HepG2 (cell line): ENCODE results near the gene ETV6. TPM values are rescaled to one million over a fixed set of nuclear protein-coding genes. Genes with fewer than 3 reads are reported as not detected.

Experiments
- ATAC-seq: fragments of 200-7000 bp; cut with Tn5 transposase; 3 replicates; pipeline ENCODE4 v1.9.1; 2020; ENCODE audit warnings: mild to moderate bottlenecking, moderate library complexity
- BruUV-seq: library from RNA; stranded (reverse); fragments of 400-500 nt; replicated peaks from 2 replicates; lab custom pipeline; 2021; lab: Mats Ljungman, UMichigan
- CTCF ChIA-PET: fragments of 300-600 bp; formaldehyde crosslinking; extraction: SDS; loops from one replicate; lab custom pipeline; 2021; ENCODE audit warnings: low total read pairs, inconsistent platforms, low intra/inter-chr PET ratio; lab: Yijun Ruan, JAX
- POLR2A ChIA-PET: fragments of 350-600 bp; sonication (Branson Sonifier 250); formaldehyde crosslinking; loops from one replicate; lab custom pipeline; 2020; ENCODE audit warnings: antibody characterized with exemption, inconsistent platforms; lab: Yijun Ruan, JAX
- DNase-seq: peaks from one replicate; pipeline ENCODE4 v3.0.0-alpha.2; 2015; ENCODE audit warnings: low spot score
- FAIRE-seq: peaks from 3 replicates; lab custom pipeline; 2011; peaks lifted over from hg19 to GRCh38; lab: Jason Lieb, UNC
- H2AFZ ChIP-seq: one replicate; pipeline ENCODE4 v1.6.1; 2011; ENCODE audit warnings: low read length, inconsistent platforms
- H3K27ac ChIP-seq: fragments of 300-600 bp; 3 replicates; pipeline ENCODE4 v1.8.0; 2011; ENCODE audit warnings: mixed run types, mild to moderate bottlenecking, mixed read lengths, low read length, inconsistent platforms; ENCODE audit not compliant: insufficient read depth; ENCODE audit errors: extremely low read length
- H3K27me3 ChIP-seq, 2 experiments: fragments of 200-600 bp in 1 of 2; 2 replicates in 1 of 2; 3 replicates in 1 of 2; pipeline versions ENCODE4 v1.6.0 to v1.8.0; 2011; ENCODE audit warnings: low read length in 2 of 2, mild to moderate bottlenecking in 2 of 2, moderate library complexity in 2 of 2, inconsistent platforms in 1 of 2; ENCODE audit not compliant: insufficient read depth in 2 of 2, control insufficient read depth in 1 of 2
- H3K36me3 ChIP-seq, 2 experiments: fragments of 200-600 bp in 1 of 2; replicated peaks in 1 of 2; 2 replicates in 1 of 2; 3 replicates in 1 of 2; pipeline versions ENCODE4 v1.5.1 to v1.8.0; 2011; ENCODE audit warnings: low read length in 2 of 2, inconsistent platforms in 1 of 2; ENCODE audit not compliant: insufficient read depth in 2 of 2, control insufficient read depth in 1 of 2
- H3K4me1 ChIP-seq: 2 replicates; pipeline ENCODE4 v1.5.1; 2012; ENCODE audit warnings: low read length, inconsistent platforms; ENCODE audit not compliant: insufficient read depth
- H3K4me2 ChIP-seq: 2 replicates; pipeline ENCODE4 v1.6.0; 2011; ENCODE audit warnings: low read depth, low read length, inconsistent platforms
- H3K4me3 ChIP-seq, 3 experiments: fragments of 200-600 bp in 1 of 3; sonication (generic), shearing (Covaris generic) in 1 of 3; replicated peaks in 1 of 3; 2 replicates each; pipeline ENCODE4 v1.5.1; 2011 to 2016; ENCODE audit warnings: low read length in 3 of 3, inconsistent platforms in 2 of 3, low read depth in 2 of 3, mild to moderate bottlenecking in 2 of 3, control low read depth in 1 of 3, mixed read lengths in 1 of 3; ENCODE audit not compliant: insufficient read depth in 1 of 3
- H3K79me2 ChIP-seq: one replicate; pipeline ENCODE4 v1.6.1; 2011; ENCODE audit warnings: low read length, inconsistent platforms; ENCODE audit not compliant: insufficient read depth
- H3K9ac ChIP-seq: 2 replicates; pipeline ENCODE4 v1.6.0; 2011; ENCODE audit warnings: mild to moderate bottlenecking, low read depth, low read length, inconsistent platforms; ENCODE audit not compliant: insufficient read depth
- H3K9me3 ChIP-seq: 2 replicates; pipeline ENCODE4 v1.5.1; 2012; ENCODE audit warnings: mild to moderate bottlenecking, low read length
- H4K20me1 ChIP-seq: 2 replicates; pipeline ENCODE4 v1.6.0; 2011; ENCODE audit warnings: inconsistent platforms, mild to moderate bottlenecking, low read length, moderate library complexity; ENCODE audit not compliant: insufficient read depth
- CBX5 ChIP-seq: sonication (generic); formaldehyde crosslinking; IDR thresholded peaks from 2 replicates; pipeline ENCODE4 v1.4.0; 2020; ENCODE audit warnings: missing genetic modification reagents, borderline replicate concordance
- CERS6 ChIP-seq: sonication (generic); formaldehyde crosslinking; IDR thresholded peaks from 2 replicates; pipeline ENCODE4 v1.5.0; 2020; ENCODE audit warnings: missing genetic modification reagents
- NCOA1 ChIP-seq: sonication (generic); formaldehyde crosslinking; IDR thresholded peaks from 2 replicates; pipeline ENCODE4 v1.9.0; 2021; ENCODE audit warnings: missing genetic modification reagents
- NFATC3 ChIP-seq: sonication (generic); formaldehyde crosslinking; IDR thresholded peaks from 2 replicates; pipeline ENCODE4 v1.5.1; 2020; ENCODE audit warnings: mild to moderate bottlenecking, missing genetic modification reagents
- NR1H2 ChIP-seq: sonication (generic); formaldehyde crosslinking; IDR thresholded peaks from 2 replicates; pipeline ENCODE4 v1.8.1; 2022; ENCODE audit warnings: low read depth, missing genetic modification reagents, borderline replicate concordance
- NRL ChIP-seq: sonication (generic); formaldehyde crosslinking; IDR thresholded peaks from 2 replicates; pipeline ENCODE4 v1.5.0; 2020; ENCODE audit warnings: missing genetic modification reagents, mild to moderate bottlenecking, moderate library complexity, borderline replicate concordance
- PAXIP1 ChIP-seq: sonication (generic); formaldehyde crosslinking; conservative IDR thresholded peaks from 2 replicates; pipeline ENCODE4 v1.4.0; 2020; ENCODE audit warnings: mild to moderate bottlenecking, missing genetic modification reagents, moderate library complexity
- PRDM4 ChIP-seq: sonication (generic); formaldehyde crosslinking; IDR thresholded peaks from 2 replicates; pipeline ENCODE4 v1.9.0; 2021; ENCODE audit warnings: missing genetic modification reagents, borderline replicate concordance
- SMAD9 ChIP-seq: sonication (generic); formaldehyde crosslinking; IDR thresholded peaks from 2 replicates; pipeline ENCODE4 v1.5.1; 2020; ENCODE audit warnings: mild to moderate bottlenecking, missing genetic modification reagents
- TEF ChIP-seq: sonication (generic); formaldehyde crosslinking; IDR thresholded peaks from 2 replicates; pipeline ENCODE4 v1.5.0; 2020; ENCODE audit warnings: missing genetic modification reagents
- THRA ChIP-seq: sonication (generic); formaldehyde crosslinking; IDR thresholded peaks from 2 replicates; pipeline ENCODE4 v1.4.0; 2020; ENCODE audit warnings: missing genetic modification reagents, borderline replicate concordance
- THYN1 ChIP-seq: sonication (generic); formaldehyde crosslinking; IDR thresholded peaks from 2 replicates; pipeline ENCODE4 v1.8.1; 2023; ENCODE audit warnings: low read depth, mild to moderate bottlenecking, moderate library complexity, missing genetic modification reagents, borderline replicate concordance
- ZEB1 ChIP-seq: IDR thresholded peaks from 2 replicates; pipeline ENCODE4 v1.6.1; 2012; ENCODE audit warnings: mild to moderate bottlenecking, low read depth, inconsistent platforms; ENCODE audit not compliant: insufficient replicate concordance
- ZNF207 ChIP-seq: fragments of 450-650 bp; IDR thresholded peaks from 2 replicates; pipeline ENCODE4 v1.6.1; 2016; ENCODE audit warnings: antibody characterized with exemption, borderline replicate concordance
- ZNF629 ChIP-seq: sonication (generic); formaldehyde crosslinking; conservative IDR thresholded peaks from 2 replicates; pipeline ENCODE4 v1.5.0; 2020; ENCODE audit warnings: missing genetic modification reagents
- ZNF644 ChIP-seq: IDR thresholded peaks from 2 replicates; pipeline ENCODE4 v1.6.1; 2016; ENCODE audit warnings: low read depth
- ZSCAN30 ChIP-seq: sonication (generic); formaldehyde crosslinking; IDR thresholded peaks from 2 replicates; pipeline ENCODE4 v1.5.0; 2020; ENCODE audit warnings: mild to moderate bottlenecking, missing genetic modification reagents
- WGBS: methylation state at CpG from one replicate; pipeline ENCODE4 v1.1.6; 2017; ENCODE audit warnings: low lambda C conversion rate; 5-methylcytosine and 5-hydroxymethylcytosine counted together
- in situ Hi-C: cut with HindIII; loops from 2 replicates; pipeline ENCODE4 v1.10.0; 2017; ENCODE audit warnings: low pct_unique_long_range_greater_than_20kb; ENCODE audit not compliant: extremely low pct_ligation_motif_present
- intact Hi-C: fragments of 100-400 bp; cut with micrococcal nuclease; formaldehyde crosslinking; loops from one replicate; pipeline ENCODE4 v1.10.0; 2022; ENCODE audit not compliant: unreplicated experiment
- polyA plus RNA-seq, 8 experiments: library from polyadenylated mRNA; depleted of rRNA in 3 of 8; stranded (reverse) in 7 of 8; unstranded in 1 of 8; fragments of >200 nt; fragmentation: Illumina TruSeq in 4 of 8; extraction: Trizol in 4 of 8; gene quantifications; 2 replicates each; pipeline versions ENCODE4 v1.2.1 to v1.2.3, GENCODE V29; 2011 to 2016; ENCODE audit warnings: low read depth in 4 of 8, missing spikeins in 1 of 8, mixed read lengths in 1 of 8; ENCODE audit not compliant: insufficient read depth in 1 of 8
- total RNA-seq, 5 experiments: library from RNA; depleted of rRNA; stranded (reverse); fragments of >200 nt; fragmentation: Illumina TruSeq; extraction: Trizol; gene quantifications; 2 replicates each; pipeline ENCODE4 v1.2.3, GENCODE V29; 2016; ENCODE audit warnings: low read depth in 1 of 5

ETV6 gene
- total and polyA plus RNA-seq, 2 of the 13 experiments (the other 11 are each of a cell fraction or from before 2014, with no cell fraction given), result 2.2 to 3.0 TPM

GRCh38 chr12:11869406-11869805 is 219.9 kb downstream of the ETV6 start:
- Histone ChIP-seq H4K20me1 (no peaks in the 10 kb centered on the region), H3K27me3 (no peaks in the 10 kb centered on the region), H3K4me3 (no peak overlapping the region), H3K79me2 (no peaks in the 10 kb centered on the region), H3K9ac (no peak overlapping the region), H3K4me2 (no peak overlapping the region), H2AFZ (no peak overlapping the region), H3K4me1 (peaks cover 10% of the 10 kb centered on the region), H3K36me3 (peaks cover 4 to 8% of the 10 kb centered on the region in 2 experiments), H3K9me3 (peaks cover 10% of the 10 kb centered on the region), H3K27ac (no peak overlapping the region)
- BruUV-seq, result no TSS peak
- CTCF ChIA-PET, result no interaction called here
- no peak for ATAC-seq
- in situ Hi-C loops (no loop called here), intact Hi-C loops (no loop called here)
- DNase-seq, result no peak
- no peak for FAIRE-seq
- POLR2A ChIA-PET, result no interaction called here
- 98% methylated on average over 18 of the region's 18 CpGs for WGBS
- TF ChIP-seq CBX5 (CRISPR knock-in tag) (no peak), ZEB1 (no peak), PAXIP1 (CRISPR knock-in tag) (no peak), PRDM4 (no peak), ZNF207 (no peak), SMAD9 (CRISPR knock-in tag) (no peak), THRA (no peak), TEF (CRISPR knock-in tag) (no peak), NR1H2 (CRISPR knock-in tag) (no peak), THYN1 (CRISPR knock-in tag) (no peak), ZSCAN30 (CRISPR knock-in tag) (no peak), NRL (CRISPR knock-in tag) (no peak), NFATC3 (CRISPR knock-in tag) (no peak), ZNF629 (CRISPR knock-in tag) (no peak), ZNF644 (CRISPR knock-in tag) (no peak), CERS6 (no peak), NCOA1 (no peak)
